Measurements from ENCODE around the gene UNC5A.

The UNC5A gene

DNA sequence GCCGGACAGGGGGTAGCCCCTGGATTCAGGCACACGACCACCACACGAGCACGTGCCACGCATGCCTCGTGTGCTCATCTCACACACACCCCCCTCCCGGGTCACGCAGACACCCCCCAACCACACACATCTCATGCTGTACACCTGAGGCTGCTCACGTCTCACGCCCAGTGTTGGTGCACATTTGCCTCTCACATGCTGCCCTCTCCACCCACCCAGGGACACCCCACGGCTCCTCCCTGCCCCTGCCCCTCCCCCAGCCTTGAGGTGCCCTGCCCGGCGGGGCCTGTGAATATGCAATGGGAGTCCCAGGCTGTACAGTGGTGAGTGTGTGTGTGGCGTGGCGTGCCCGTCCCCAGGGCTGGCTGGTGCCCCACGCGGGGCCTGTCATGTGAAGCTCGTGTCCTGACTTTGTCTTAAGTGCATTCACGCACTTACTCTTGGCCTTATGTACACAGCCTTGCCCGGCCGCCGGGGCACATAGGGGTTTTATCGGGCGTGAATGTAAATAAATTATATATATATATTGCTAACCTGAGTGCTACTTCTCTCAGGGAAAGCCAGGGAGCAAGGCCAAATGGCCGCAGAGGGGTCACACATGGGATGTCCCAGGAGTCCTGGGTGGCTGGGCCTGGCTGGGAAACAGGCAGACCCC, 70.1 kb downstream of the UNC5A start:
- no peak for TF ChIP-seq ZNF248 (tag by site-specific recombination; IDR thresholded peaks at IDR 0.05)
- TF ChIP-seq ZNF621 (tag by site-specific recombination; IDR thresholded peaks at IDR 0.05): no peak
- no peak for TF ChIP-seq ZBTB20 (tag by site-specific recombination; IDR thresholded peaks at IDR 0.05)
- TF ChIP-seq, protein P1, sequence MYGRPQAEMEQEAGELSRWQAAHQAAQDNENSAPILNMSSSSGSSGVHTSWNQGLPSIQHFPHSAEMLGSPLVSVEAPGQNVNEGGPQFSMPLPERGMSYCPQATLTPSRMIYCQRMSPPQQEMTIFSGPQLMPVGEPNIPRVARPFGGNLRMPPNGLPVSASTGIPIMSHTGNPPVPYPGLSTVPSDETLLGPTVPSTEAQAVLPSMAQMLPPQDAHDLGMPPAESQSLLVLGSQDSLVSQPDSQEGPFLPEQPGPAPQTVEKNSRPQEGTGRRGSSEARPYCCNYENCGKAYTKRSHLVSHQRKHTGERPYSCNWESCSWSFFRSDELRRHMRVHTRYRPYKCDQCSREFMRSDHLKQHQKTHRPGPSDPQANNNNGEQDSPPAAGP (tag by site-specific recombination; IDR thresholded peaks at IDR 0.05): no peak
- no peak for TF ChIP-seq ZNF623 (tag by site-specific recombination; IDR thresholded peaks at IDR 0.05)
- TF ChIP-seq ZNF654 (tag by site-specific recombination; IDR thresholded peaks at IDR 0.05; ENCODE audit: low read depth): no peak
- no peak for TF ChIP-seq MZF1 (tag by site-specific recombination; IDR thresholded peaks at IDR 0.05; ENCODE audit: borderline replicate concordance)
- POLR2A ChIA-PET: no interaction called here
- Histone ChIP-seq H3K4me3 (ENCODE audit: low read depth, low read length) (no peak overlapping the region), H3K36me3 (ENCODE audit: control insufficient read depth in 2 of 2, insufficient read depth in 1 of 2, low read length in 2 of 2) (no peaks in the 10 kb centered on the region), H3K27ac (ENCODE audit: extremely low read depth, low read depth, low read length) (no peak overlapping the region), H3K9me3 (ENCODE audit: control insufficient read depth, insufficient read depth, low read depth, low read length) (no peaks in the 10 kb centered on the region), H3K4me1 (ENCODE audit: control insufficient read depth, insufficient read depth, low read length) (no peaks in the 10 kb centered on the region)
- CTCF ChIA-PET: no interaction called here

DNA sequence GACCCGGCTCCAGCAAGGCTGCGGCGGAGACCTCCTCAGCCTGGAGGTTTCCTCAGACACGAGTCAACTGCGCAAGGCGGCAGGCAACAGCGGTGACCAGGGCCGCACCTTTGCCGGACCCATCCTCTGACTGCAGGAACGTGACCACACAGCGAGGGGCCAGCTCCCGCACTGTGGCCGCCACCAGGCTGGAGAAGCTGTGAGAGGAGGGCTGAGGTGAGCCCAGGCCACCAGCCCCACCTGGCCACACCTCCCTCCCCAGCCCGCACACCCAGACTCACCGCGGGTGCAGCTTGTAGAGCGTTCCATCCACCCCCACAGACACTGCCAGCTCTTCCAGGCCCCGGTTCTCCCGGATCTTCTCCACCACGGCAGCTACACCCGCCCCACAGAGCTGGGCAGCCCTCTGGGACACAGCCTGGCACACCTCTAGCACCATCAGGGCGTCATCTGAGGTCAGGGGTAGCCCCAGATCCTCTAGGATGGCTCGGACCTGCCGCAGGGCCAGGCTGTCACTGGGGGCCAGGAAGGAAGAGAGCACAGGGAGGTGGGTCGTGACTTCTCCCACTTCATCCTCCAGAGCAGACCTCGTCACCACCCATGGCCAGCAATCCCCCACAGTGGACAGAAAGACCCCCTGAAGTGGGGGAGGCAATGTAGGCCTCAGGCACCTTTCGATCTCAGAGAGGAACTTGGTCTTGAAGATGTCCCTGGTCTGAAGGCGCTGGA, 70.8 kb downstream of the UNC5A start:
- CTCF ChIA-PET: no interaction called here
- POLR2A ChIA-PET: no interaction called here
- H3K4me3 ChIP-seq (ENCODE audit: low read depth, low read length): no peak overlapping the region
- no peaks in the 10 kb centered on the region for H3K9me3 ChIP-seq (ENCODE audit: control insufficient read depth, insufficient read depth, low read depth, low read length)
- H3K4me1 ChIP-seq (ENCODE audit: control insufficient read depth, insufficient read depth, low read length): no peaks in the 10 kb centered on the region
- H3K36me3 ChIP-seq (ENCODE audit: control insufficient read depth in 2 of 2, insufficient read depth in 1 of 2, low read length in 2 of 2): no peaks in the 10 kb centered on the region
- TF ChIP-seq, protein P2, sequence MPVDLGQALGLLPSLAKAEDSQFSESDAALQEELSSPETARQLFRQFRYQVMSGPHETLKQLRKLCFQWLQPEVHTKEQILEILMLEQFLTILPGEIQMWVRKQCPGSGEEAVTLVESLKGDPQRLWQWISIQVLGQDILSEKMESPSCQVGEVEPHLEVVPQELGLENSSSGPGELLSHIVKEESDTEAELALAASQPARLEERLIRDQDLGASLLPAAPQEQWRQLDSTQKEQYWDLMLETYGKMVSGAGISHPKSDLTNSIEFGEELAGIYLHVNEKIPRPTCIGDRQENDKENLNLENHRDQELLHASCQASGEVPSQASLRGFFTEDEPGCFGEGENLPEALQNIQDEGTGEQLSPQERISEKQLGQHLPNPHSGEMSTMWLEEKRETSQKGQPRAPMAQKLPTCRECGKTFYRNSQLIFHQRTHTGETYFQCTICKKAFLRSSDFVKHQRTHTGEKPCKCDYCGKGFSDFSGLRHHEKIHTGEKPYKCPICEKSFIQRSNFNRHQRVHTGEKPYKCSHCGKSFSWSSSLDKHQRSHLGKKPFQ (tag by site-specific recombination; IDR thresholded peaks at IDR 0.05): no peak
- no peak for TF ChIP-seq SCRT1 (tag by site-specific recombination; IDR thresholded peaks at IDR 0.05; ENCODE audit: borderline replicate concordance)
- no peak for TF ChIP-seq ZNF416 (tag by site-specific recombination; IDR thresholded peaks at IDR 0.05)
- TF ChIP-seq WT1 (tag by site-specific recombination; IDR thresholded peaks at IDR 0.05): no peak
- no peak for TF ChIP-seq ZNF121 (tag by site-specific recombination; IDR thresholded peaks at IDR 0.05)
- no peak for TF ChIP-seq ZNF324 (tag by site-specific recombination; IDR thresholded peaks at IDR 0.05)
- no peak overlapping the region for H3K27ac ChIP-seq (ENCODE audit: extremely low read depth, low read depth, low read length)

DNA sequence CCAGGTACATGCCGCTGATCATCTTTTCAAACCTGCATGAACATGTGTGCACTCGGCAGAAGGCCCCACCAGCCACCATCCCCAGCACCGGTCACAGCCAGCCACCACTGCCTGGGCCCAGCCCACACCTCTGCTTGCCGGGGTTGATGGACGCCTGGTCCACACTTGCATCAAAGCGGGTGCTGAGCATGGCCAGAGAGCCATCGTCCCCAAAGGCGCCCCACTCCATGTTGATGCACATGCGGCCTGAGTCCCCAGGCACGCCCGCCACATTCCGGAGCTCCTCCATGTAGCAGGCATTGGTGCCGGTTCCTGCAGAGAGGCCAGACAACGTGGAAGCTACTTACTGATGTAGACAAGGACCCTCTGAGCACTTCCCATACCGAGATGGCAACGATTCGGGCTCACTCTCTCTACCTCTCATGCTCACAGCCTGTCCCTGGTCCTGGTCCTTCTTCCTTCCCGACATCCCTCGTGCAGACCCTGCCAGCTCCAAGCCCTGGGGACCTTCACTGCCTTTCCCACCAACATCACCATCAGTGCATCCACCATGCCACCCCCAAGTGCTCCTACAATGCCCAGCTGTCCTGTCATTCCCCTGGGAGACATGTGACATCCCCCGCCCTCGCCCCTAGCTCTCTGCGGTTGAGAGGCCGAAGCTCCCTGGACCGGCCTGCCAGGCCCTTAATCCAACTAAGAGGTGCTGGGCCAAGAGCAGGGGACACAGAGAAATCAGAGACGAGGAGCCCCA, 71.6 kb downstream of the UNC5A start:
- no peaks in the 10 kb centered on the region for H3K36me3 ChIP-seq (ENCODE audit: control insufficient read depth in 2 of 2, insufficient read depth in 1 of 2, low read length in 2 of 2)
- no peak for TF ChIP-seq GFI1B (tag by site-specific recombination; IDR thresholded peaks at IDR 0.05)
- TF ChIP-seq ZNF311 (tag by site-specific recombination; IDR thresholded peaks at IDR 0.05; ENCODE audit: borderline replicate concordance): no peak
- no peak for TF ChIP-seq ZNF658 (tag by site-specific recombination; IDR thresholded peaks at IDR 0.05)
- TF ChIP-seq, protein P3, sequence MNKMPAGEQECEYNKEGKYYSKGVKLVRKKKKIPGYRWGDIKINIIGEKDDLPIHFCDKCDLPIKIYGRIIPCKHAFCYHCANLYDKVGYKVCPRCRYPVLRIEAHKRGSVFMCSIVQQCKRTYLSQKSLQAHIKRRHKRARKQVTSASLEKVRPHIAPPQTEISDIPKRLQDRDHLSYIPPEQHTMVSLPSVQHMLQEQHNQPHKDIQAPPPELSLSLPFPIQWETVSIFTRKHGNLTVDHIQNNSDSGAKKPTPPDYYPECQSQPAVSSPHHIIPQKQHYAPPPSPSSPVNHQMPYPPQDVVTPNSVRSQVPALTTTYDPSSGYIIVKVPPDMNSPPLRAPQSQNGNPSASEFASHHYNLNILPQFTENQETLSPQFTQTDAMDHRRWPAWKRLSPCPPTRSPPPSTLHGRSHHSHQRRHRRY (tag by site-specific recombination; IDR thresholded peaks at IDR 0.05): no peak
- TF ChIP-seq, protein P4, sequence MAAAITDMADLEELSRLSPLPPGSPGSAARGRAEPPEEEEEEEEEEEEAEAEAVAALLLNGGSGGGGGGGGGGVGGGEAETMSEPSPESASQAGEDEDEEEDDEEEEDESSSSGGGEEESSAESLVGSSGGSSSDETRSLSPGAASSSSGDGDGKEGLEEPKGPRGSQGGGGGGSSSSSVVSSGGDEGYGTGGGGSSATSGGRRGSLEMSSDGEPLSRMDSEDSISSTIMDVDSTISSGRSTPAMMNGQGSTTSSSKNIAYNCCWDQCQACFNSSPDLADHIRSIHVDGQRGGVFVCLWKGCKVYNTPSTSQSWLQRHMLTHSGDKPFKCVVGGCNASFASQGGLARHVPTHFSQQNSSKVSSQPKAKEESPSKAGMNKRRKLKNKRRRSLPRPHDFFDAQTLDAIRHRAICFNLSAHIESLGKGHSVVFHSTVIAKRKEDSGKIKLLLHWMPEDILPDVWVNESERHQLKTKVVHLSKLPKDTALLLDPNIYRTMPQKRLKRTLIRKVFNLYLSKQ (tag by site-specific recombination; IDR thresholded peaks at IDR 0.05; ENCODE audit: borderline replicate concordance): no peak
- no peak for TF ChIP-seq ZNF214 (tag by site-specific recombination; IDR thresholded peaks at IDR 0.05; ENCODE audit: borderline replicate concordance)
- TF ChIP-seq, protein P5, sequence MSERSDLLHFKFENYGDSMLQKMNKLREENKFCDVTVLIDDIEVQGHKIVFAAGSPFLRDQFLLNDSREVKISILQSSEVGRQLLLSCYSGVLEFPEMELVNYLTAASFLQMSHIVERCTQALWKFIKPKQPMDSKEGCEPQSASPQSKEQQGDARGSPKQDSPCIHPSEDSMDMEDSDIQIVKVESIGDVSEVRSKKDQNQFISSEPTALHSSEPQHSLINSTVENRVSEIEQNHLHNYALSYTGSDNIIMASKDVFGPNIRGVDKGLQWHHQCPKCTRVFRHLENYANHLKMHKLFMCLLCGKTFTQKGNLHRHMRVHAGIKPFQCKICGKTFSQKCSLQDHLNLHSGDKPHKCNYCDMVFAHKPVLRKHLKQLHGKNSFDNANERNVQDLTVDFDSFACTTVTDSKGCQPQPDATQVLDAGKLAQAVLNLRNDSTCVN (tag by site-specific recombination; optimal IDR thresholded peaks at IDR 0.05): no peak
- H3K4me3 ChIP-seq (ENCODE audit: low read depth, low read length): no peak overlapping the region
- H3K27ac ChIP-seq (ENCODE audit: extremely low read depth, low read depth, low read length): no peak overlapping the region
- ChIA-PET POLR2A (interaction anchor here (0.6 kb wide), 1 partner anchor 20 kb away, joined by 7 read pairs; no protein-coding TSS in a partner anchor), CTCF (interaction anchor here (0.7 to 1.1 kb wide), 2 partner anchors 19 to 190 kb away, joined by 3 read pairs; no protein-coding TSS in a partner anchor)
- H3K4me1 ChIP-seq (ENCODE audit: control insufficient read depth, insufficient read depth, low read length): no peaks in the 10 kb centered on the region
- H3K9me3 ChIP-seq (ENCODE audit: control insufficient read depth, insufficient read depth, low read depth, low read length): no peaks in the 10 kb centered on the region
